Stimulated activated CD8-positive, alpha-beta memory T cell treated with anti-CD3 and anti-CD28 coated beads, Interleukin-15, amount 100 ng/mL, for 48 hours (primary cell): ENCODE measurements around the gene LEMD2.

ENCODE experiments used
- DNase-seq, 2 donors: peaks; one replicate each; pipeline ENCODE4 v3.0.0-alpha.2; 2020; ENCODE audit warnings: low read depth in 2 of 2

The LEMD2 gene

DNA sequence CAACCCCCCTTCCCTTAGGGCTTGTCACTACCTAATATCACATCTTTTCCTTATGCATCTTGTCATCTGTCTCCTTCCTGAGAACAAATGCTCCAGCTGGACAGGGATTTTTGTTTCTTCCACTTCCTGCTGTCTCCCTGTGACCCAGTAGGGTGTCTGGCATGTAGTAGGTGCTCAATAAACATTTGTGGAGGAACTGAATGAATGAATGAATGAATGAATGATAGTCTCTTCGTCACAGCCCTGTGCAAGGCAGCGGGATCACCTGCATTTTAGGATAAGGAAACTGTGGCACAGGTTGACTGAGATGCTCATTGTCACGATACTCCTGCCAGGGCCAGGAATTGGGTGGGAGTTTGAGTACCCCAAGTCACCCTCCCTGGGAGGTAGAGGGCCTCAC is 14.2 kb downstream of the LEMD2 start:
- DNase-seq, result no peak

DNA sequence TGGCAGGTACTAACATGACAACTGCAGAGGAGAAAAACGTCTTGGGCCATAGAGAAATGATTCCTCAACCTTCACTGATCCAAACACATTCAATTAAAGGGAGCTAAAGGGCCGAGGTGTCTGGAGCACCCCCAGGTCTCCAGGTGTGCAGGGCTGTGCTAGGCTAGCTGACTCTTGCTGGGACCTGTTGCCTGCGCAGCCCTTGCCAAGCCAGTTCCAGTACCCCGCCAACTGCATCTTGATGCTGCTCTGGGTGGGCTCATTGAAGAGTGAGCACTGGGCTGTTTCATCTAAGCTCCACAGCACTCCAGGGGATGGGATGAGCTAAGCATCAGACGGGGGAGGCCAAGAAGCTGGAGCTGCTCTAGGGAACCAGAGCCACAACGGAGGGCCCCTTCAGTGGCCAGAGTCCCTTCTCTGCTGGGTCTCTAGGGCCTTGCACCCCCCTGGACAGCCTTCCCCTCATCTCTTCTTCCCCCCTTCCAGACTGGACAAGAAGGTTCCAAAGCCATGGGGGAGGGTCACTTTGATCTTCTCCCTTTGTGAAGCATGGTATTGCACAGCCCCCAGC is 15.9 kb downstream of the LEMD2 start:
- DNase-seq, result no peak

DNA sequence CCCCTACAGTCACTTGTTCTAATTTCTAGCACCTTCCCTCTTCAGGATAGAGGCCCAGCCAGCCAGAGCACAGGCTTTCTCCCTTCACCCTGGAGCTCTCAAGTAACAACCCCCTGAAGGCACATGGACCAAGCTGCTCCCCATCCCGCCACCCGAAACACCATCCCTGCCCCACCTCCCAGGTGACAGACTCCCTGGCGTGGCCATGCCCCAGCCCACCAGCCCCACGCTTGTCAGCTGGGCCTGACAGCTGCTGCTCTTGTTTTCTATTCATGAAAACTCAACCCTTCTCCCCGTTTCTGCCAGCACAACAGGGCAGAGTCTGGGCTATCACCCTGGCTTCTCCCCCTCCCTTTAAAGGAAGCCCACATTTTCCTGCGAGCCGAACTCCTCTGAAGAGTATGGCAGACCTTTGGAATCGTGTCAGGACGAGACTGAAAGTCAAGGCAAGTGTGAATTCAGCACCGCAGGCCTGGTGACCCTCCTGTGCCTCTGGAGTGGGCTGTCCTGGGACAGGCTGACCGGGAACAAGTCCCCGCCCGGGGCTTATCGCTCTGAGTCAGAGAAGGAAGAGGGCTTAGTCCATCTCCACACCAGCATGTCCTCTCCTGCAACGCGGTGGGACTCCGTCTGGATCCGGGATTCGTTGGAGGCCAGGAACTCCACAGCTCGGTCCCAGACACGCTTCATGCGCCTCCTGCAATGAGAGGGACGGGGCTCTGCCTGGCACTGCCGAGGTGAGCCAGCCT is 16.7 kb downstream of the LEMD2 start:
- DNase-seq, result no peak

DNA sequence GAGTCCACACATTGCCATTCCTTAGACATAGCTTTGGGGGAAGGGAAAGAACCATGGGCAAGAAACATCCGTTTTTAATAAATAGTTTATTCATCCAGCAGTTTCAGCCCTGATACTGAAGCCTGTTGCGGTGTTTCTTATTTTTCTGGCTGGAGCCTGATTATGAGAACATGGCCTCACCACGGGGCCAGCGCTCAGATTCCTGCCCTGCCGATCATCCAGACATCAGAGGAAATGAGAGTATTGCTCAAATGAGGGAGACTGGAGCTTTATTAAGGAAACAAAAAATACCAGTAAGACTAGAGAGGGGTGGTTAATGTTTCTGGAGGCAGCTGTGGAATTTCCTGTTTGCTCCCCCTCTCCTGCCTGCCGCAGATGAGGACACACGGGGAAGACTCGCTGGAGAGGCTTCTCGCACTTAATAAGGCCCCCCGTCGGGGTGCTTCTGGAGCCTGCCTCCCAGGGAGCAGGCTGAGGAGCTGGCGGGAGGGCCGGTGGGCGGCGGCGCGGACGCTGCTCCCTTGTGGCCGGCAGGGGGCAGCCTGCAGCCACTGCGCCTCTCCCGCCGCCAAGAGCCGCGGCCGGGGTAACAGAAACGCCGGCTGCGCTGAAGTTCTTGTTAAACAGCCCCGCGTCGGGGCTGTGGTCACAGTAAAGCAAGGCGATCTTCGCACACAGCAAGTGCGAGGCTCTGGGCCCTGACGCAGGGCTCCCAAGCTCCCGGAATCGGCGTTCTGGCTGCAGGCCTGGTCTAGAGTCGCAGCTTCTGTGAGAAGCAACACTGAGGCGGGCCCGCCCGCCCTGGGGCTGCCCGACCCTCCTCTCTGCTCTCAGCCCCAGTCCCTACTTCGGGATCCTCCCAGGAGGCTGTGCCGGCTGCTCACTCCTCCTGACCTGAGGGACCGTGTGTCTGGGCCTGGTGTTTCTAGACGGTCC is 17.5 kb downstream of the LEMD2 start:
- DNase-seq, result peak; percentile 42 to 43

DNA sequence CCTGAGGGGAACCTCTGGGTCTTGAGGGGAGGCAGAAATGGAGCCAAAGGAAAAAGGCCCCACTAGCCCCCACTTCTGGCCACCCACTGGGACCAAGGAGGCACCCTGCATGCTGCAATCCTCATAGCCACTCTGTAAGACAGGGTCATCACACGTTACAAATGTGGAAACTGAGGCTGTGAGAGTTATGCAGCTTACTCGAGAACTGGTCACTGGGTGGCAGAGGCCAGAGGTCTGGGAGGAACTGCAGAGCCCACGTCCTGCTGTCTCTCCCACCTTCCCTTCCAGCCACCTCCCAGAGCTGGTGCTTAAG is 18.1 kb downstream of the LEMD2 start:
- no peak for DNase-seq

DNA sequence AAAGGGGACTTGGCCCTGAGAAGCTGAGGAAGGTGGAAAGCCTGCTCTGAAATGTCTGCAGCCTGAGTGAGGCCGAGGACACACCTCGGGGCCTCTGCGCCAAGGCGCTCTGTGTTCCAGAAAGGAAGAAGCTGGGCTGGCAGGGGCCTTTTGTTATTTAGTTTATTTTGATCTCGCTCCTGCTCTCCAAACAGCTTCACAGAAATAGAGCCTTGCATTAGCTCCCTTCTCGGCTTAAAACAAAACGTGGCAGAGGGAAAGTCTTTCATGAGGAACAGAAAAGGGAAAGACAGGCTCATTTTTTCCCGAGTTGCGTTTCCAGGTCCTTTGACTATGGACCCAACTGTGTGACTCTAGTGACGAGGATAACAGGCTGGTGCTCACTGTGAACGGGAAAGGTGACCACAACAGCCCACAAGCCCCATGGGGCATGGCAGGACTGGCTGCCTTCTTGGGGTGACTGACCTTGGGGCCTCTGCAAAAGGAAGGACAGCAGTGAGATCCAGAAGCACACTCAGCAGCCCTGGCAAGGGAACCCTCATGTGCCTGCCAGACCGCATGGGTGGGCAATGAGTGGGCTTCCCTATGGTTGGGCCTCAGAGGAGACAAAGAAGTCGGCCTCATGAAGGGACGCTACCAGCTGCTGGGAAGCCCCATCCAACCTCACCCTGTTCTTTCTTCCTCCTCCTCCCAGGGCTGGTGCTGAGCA is 18.7 kb downstream of the LEMD2 start:
- no peak for DNase-seq

DNA sequence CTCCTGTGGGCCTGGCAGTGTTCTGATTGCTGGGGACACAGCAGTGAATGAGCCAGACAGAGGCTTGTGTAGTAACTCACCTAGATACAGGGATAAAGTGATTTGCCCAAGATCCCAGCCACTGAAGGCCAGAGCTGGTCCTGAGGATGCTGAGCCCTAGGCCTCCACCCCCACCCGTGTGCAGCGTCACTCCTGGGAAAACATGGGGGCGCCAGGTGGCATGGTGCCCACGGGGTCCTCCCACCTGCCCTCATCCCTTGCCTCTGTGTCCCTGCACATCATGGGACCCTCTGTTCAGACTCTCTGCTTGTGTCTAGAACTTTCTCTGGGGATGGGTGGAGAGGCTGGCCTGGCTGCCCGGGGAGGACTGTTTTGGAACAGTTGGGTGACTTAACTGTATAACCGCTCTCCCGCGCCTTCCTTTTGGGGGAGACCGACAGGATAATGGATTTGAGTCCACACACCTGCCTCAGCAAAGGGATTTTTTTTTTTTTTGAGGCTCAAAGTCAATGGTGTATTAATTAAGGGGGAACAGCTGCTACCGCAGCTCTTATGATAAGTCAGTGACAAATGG is 19.6 kb downstream of the LEMD2 start:
- DNase-seq, result no peak

DNA sequence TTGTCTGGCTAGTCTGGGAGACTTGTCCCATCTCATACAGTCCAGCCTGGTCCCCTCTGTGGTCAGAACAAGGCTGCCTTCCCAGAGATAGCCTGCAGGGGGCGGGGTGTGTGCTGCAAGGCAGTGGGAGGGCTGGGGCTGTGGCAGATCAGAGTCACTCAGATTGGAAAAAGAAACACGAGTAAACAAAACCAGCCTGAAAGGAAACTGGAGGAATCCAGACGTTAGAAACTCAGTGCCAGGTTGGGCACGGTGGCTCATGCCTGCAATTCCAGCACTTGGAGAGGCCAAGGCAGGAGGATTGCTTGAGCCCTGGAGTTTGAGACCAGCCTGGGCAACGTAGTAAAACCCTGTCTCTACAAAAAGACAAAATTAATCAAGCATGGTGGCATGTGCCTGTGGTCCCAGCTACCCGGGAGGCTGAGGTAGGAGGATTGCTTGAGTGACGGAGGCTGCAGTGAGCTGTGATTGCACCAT is 20.2 kb downstream of the LEMD2 start:
- peak; percentile 54 to 55 for DNase-seq

DNA sequence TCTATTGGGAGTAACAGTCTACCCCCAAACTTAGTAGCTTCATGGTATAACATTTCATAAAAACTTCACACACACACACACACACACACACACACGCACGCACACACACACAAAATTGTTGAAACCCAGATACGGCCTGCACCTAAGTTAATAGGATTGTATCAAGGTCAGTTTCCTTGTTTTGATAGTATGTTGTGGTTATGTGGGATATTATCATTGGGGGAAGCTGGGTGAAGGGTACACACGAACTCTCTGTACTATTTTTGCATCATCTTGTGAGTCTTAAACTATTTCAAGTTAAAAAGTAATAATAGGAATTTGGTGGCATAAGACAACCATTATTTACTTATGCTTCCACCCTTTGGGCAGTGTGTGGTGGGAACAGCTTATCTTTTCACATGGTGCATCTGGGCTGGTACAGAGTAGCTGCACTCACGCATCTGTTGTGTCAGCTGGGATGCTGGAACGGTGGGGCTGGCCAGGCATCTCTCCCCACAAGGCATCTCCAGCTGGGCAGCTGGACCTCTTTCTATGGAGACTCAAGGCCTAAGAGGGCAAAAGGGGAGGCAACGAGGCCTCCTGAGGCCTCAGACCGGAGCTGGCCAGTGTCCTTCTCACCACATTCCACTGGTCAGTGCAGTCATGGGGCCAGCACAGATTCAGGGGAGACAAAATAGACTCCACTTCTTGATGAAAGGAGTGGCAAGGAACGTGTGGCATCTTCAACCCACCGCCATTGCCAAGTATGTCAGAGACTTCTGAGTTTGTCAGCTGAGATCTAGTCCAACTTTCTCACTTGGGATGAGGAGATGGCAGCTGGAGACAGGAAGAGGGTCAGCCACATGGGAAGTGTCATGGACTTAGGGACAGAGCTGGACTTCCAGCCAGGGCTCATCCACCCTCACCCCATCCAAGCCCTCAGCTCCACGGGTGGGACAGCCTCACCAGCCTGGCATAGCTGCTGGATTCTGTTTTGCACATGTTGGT is 21.7 kb downstream of the LEMD2 start:
- no peak for DNase-seq

DNA sequence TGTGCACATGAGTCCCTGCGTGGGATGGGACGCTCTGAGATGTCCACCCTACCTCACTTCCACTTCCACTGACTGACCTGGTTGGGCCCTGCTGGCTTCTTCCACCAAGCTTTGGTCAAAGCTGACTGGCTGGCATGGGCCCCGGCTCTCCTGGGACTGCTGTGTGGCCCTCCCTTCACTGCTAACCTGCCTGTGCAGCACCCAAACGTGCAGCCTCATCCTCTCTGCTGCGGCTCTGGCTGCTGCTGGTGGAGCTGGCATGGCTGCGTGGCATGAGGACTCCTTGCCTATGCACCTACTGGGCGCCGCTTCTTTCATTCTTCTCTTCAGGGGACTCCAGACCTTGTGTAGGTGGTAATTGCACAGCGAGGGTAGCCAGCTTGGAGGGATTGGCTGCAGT is 23.6 kb downstream of the LEMD2 start:
- no peak for DNase-seq

DNA sequence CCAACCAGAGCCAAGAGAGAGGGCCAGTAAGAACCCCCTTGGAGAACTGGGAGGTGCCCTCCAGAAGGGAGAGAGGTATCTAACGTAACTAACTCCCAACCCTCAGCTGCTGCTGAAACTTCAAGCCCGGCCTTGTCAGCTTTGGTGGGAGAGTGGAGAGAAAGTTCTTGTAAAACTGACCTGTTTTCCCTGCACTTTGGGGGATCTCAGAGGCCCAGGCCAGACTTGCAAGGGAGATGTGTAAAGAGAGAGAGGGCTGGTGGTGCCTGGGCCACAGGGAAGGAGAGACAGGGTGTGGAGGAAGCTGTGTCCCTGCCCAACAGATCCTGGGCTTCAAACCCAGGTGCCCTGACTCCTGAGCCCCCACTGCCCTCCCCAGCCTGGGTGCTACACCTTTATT is 24.9 kb downstream of the LEMD2 start:
- DNase-seq, result no peak

DNA sequence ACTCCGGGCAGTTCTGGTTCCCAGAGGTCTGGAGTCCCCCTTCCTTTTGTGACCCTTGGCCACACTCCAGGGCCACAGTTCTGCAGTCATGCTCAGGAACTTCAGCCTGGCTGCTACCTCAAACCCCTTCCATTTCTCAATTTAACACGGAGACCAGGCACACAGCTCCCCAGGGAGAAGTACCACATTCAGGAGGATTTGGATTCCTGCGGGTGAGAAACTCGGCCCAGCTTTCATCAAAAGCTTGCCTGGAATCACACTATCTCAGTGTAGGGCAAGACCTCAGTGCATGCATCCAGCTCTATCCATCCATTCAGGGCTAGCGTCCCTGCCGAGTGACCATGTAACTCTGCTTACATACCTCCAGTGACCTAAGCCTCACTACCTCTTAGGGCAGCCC is 25.4 kb downstream of the LEMD2 start:
- no peak for DNase-seq

DNA sequence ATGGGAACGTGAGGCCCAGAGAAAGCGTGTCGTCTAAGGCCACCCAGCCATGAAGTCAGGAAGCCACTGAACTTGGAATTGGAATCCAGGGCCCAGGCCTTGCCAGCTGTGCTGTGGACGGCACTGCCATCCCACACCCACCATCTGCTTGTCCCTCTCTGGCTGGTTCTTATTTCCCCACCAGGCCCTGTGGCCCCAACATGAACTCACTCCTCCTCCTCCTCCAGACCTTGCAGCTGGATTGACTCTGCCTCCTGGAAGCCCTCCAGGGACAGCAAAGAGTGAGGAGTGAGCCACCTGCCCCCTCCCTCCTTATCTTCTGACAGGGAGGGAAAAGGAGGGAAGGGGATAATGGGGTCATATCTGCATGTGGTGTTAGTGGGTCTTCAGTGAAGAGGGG is 26.2 kb downstream of the LEMD2 start:
- no peak for DNase-seq

DNA sequence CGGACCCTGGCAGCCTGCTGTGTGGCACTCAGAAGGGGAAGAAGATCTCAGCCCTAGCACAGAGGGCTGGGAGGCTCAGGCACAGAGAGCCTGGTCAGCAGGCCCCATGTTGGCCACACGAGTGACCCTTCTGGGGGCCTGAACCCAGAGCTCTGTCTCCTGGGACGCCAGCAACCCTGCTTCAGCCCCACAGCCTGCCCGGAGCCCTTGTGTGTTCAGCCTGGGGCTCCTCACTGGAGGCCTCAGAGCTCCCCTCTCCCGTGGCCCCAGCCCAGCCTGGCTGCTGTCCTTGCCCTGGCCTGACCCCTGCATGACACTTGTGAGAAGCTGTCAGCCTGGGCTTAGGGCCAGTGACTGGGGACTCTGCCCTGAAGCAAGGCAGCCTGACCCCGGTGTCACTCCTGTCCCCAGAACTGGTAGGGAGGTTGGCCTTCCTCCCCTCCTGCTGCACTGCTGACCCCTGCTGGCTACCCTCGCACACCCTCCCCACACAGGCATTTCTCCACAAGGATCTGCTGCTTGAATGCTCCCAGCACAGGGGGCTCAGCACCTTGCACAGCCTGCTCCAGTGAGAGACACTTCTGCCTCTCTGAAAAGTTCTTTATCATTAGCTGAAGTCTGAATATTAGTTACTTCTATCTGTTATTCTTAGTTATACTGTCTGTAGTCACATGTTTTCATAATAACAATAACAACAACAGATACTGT is 26.9 kb downstream of the LEMD2 start:
- peak in 1 of 2 donors; percentile 14 for DNase-seq

DNA sequence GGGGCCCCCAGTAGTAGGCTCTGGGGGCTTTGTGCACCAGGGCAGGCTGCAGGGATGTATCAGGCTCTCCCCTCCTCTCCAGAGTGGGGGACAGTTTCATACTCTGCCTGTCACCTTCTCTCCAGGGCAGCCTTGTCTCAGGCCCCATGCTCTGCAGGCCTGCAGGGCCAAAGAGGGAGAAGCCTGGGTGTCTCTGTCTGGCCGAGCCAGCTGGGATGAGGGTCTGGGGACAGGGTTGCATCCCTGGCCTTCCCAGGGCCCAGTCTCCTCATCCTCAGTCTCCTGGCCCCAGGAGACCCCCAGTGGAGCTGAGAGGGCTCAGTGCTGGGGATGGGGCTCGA is 27.4 kb downstream of the LEMD2 start:
- DNase-seq, result no peak

DNA sequence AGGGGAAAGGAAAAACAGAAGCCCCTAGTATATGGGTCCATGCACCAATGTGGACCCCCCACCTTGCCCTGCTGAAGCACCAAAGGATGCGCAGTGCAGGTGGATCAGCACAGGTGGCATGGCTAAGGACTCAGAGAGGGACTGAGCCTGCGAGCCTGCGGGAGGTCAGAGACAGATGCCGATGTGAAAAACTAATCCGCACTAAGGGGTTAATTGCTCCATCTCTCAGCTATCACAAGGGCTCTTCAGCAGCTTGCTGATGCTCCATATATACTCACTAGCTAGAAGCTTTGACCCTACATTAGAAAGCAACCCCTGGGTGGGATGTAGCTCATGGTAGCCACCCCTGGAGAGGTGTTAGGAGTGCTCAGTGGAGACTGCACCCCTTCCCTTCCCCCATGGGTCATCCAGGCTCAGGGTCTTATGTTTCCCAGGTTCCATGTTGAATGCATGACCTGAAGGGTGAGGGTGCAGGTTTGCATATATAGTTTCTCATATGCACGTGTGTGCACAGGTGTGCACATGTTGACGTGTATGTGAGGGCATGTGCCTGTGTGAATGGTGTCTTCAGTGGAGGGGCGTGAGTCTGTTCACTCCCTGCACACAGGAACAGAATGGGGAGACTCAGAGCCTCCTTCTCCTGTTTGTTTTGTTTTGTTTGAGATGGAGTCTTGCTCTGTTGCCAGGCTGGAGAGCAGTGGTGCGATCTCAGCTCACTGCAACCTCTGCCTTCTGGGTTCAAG is 28.9 kb downstream of the LEMD2 start:
- no peak for DNase-seq

DNA sequence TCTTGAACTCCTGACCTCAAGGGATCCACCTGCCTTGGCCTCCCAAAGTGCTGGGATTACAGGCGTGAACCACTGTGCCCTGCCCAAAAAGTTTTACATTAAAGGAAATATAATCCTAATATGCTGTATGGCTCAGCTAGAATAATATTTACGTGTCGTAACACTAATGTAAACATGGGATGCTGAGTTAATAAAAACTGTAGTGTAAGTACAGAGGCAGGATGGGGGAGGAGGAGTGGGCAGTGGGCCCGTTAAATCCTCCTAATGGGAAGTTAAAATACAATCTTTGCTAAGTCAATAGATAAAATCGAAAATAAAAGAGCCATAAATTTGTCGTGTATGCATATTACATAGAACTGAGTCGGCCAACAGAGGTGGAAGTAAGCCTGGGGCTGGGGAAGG is 30.1 kb downstream of the LEMD2 start:
- no peak for DNase-seq

DNA sequence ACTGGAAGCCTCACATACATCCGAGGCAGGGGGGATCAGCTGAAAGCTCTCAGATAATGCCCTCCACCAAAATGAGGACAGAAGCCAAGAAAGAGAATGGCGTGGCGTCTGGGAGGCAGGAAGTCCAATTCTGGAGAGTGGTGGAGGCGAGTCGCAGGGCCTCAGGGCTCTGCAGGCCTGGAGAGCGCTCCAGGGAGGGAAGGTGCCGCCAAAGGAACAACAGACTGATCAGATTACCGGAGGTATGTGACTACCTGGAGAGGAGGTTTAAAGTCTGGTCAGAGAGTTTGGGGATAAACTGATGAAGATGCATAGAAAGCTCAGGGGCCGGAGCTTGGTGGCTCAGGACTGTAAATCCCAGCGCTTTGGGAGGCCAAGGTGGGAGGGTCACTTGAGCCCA is 31.0 kb downstream of the LEMD2 start:
- no peak for DNase-seq

DNA sequence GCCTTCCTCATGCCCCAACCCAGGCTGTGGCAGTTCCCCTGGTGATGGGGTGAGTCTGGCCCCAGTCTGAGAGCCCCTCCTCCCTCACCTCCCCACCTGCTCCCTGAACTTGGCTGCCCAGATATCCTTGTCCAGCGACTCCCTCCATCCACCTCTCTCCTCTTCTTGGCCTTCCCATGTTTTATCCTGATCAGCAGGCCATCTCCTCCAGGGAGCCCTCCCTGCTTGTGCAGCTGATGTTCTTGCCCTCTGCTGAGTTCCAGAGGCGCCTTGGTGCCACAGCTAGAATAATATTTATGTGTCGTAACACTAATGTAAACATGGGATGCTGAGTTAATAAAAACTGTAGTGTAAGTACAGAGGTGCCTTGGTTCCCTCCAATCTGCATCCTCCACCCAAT is 31.8 kb downstream of the LEMD2 start:
- DNase-seq, result no peak
